ENCODE data around the gene ME2.
"Not testable (repeated sequence)": the region's sequence is repeated elsewhere in the genome, so short reads cannot be mapped to it uniquely, and the experiment has no call there.

The ME2 gene

DNA sequence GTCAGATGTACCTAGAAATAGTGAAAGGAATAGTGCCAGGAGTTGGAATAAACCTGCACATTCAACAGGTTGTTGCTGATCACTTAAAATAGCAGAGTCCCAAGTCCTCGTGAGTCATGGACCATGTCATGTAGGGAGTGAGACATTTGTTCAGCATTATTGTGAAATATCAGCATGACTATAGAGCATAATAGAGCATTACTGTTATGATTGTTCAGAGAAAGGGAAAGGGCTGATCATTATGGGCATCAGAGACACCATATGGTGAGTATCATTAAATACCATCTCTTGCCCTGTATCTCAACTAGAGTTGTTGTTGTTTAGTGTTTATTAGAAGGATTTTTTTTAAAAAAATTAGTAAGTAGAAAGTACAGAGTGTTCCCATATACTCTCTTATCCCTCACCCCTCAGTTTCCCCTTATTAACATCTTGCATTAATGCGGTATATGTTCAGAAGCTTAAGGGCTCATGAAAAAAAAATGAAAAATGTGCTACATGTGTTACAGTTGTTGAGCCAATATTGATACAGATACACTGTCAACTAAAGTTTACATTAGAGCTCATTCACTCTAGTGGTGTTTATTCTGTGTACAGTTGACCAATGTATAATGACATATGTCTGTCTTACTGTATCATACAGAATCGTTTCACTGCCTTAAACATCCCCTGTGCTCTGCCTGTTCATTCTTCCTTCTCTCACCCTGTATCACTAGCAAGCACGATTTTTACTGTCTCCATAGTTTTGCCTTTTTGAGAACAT lies 94.6 kb downstream of the ME2 start:
- DNase-seq (ENCODE audit: low read depth): peak; percentile 70

- no peak for DNase-seq (ENCODE audit: low read depth)
These were observed 98.3 kb downstream of the ME2 start for GRCh38 chr18:50977037-50977760.

GRCh38 chr18:50981381-50981780 lies 102.5 kb downstream of the ME2 start:
- DNase-seq (ENCODE audit: low read depth): peak; percentile 3

DNA sequence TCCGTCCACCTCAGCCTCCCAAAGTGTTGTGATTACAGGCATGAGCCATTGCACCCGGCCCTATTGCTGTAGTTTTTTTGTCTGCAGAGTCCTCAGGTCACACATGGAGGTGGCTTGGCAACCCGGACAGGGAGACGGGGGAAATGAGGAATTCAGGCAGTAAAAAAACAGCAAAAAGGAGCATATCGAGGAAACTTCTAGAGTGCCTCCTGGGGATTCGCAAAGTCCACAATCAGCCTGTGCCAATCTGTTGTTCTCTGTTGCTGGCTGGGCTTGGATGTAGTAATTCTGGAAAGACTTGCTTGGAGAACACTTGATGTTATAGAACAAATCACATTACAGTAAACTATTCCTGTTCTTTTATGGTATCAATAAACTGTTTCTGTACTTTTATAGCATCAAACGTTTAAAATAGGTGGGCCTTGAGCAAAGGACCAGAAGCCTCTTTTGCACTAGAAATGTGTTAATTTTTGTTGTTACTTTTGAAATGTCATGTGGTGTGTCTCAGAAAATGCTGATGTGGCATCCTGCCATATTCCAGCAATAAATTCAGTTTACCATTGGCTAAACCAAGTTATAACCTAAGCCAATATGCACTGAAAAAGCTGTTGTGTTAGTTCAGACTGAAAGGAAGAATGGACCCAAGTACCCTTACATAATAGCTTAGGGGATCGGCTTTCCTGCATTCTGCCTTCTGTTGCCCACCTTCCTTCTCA lies 103.3 kb downstream of the ME2 start:
- DNase-seq (ENCODE audit: low read depth): no peak

GRCh38 chr18:50982802-50983179 lies 103.9 kb downstream of the ME2 start:
- DNase-seq (ENCODE audit: low read depth): peak; percentile 19

DNA sequence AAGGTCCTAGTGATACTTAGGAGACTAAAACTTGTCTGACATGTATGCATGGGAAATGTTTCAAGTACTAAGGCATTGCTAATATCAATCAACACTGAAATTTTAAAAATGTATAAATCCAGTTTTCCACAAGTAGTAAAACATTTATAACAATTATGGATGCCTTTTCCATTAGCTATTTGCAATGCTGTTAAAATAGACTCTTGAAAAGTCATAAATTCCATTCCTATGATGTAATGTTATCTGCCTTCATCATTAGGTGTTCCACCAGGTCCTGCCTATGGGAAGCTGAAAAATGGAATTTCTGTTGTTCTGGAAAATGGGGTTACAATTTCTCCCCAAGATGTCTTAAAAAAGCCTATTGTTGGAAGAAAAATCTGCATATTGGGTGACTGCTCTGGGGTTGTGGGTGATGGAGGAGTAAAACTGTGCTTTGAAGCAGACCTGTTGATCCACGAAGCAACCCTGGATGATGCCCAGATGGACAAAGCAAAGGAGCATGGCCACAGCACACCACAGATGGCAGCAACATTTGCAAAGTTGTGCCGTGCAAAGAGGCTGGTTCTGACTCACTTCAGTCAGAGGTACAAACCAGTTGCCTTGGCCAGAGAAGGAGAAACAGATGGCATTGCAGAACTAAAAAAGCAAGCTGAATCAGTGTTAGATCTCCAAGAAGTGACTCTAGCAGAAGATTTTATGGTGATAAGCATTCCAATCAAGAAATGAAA lies 107.6 kb downstream of the ME2 start:
- DNase-seq (ENCODE audit: low read depth): peak; percentile 11

GRCh38 chr18:50987261-50987660 lies 108.3 kb downstream of the ME2 start:
- no peak for DNase-seq (ENCODE audit: low read depth)

DNA sequence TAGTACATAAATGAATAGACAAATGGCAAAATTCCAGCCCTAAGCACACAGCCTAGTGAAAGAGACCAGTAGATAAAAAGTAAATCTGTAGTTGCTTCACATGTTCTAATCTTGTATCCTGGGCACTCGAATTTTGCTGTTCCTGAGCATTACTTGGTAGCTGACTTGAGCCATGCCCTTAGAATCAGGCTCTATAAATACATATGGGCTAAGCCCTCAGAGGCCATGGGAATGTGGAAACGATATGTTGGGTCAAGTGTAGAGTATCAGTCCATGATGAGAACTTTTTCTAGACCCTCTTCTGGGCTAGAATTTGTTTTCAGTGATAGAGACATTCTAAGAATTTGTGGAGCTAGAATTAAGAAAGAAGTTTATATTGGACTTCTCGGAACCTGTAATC lies 110.8 kb downstream of the ME2 start:
- no peak for DNase-seq (ENCODE audit: low read depth)

- DNase-seq (ENCODE audit: low read depth): no peak
These were observed 113.4 kb downstream of the ME2 start for GRCh38 chr18:50992351-50992762.

GRCh38 chr18:50994031-50994430 lies 115.1 kb downstream of the ME2 start:
- DNase-seq (ENCODE audit: low read depth): no peak

GRCh38 chr18:51003174-51003573 lies 124.3 kb downstream of the ME2 start:
- DNase-seq (ENCODE audit: low read depth): not testable (repeated sequence)

Data from amniotic epithelial cell (primary cell).